ENCODE results near the gene RYR2.

DNA sequence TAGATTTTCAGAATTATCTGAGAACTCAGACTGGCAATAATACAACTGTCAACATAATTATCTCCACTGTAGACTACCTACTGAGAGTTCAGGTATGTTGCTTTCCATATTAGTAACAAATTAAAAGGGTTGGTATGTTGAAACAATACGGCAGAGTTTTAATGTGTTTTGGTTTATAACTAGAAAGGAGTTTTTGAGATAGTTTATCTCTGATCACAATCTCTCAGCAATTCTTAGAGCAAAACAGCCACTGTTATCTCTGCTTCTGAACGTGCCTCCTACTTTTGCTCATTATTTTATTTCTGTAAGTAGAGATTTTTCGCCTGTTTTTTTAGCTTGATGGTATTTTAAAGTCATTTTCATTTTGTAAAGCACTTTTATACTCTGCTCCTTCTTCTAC is 730.0 kb downstream of the RYR2 start:
- TF ChIP-seq EZH2 (IDR thresholded peaks at IDR 0.05; ENCODE audit: insufficient read depth, poor library complexity, severe bottlenecking) (no peak), EZH2phosphoT487 (IDR thresholded peaks at IDR 0.05; ENCODE audit: insufficient read depth, low read depth) (no peak)
